Mammary epithelial cell (primary cell): ENCODE results near the gene CEP128.

Experiments used
- EZH2 ChIP-seq: IDR thresholded peaks from 2 replicates; pipeline ENCODE4 v1.6.1; 2012; ENCODE audit warnings: low read length, inconsistent platforms, borderline replicate concordance
- TF ChIP-seq, protein P1 (sequence below), 2 donors: IDR thresholded peaks in 1 of 2; conservative IDR thresholded peaks in 1 of 2; 2 replicates each; pipeline ENCODE4 v1.5.1; 2011 to 2012; ENCODE audit warnings: inconsistent platforms in 2 of 2, low read length in 2 of 2, mild to moderate bottlenecking in 2 of 2, control low read depth in 1 of 2, low read depth in 1 of 2; ENCODE audit not compliant: insufficient read depth in 1 of 2; ENCODE audit errors: extremely low read depth in 1 of 2

DNA sequence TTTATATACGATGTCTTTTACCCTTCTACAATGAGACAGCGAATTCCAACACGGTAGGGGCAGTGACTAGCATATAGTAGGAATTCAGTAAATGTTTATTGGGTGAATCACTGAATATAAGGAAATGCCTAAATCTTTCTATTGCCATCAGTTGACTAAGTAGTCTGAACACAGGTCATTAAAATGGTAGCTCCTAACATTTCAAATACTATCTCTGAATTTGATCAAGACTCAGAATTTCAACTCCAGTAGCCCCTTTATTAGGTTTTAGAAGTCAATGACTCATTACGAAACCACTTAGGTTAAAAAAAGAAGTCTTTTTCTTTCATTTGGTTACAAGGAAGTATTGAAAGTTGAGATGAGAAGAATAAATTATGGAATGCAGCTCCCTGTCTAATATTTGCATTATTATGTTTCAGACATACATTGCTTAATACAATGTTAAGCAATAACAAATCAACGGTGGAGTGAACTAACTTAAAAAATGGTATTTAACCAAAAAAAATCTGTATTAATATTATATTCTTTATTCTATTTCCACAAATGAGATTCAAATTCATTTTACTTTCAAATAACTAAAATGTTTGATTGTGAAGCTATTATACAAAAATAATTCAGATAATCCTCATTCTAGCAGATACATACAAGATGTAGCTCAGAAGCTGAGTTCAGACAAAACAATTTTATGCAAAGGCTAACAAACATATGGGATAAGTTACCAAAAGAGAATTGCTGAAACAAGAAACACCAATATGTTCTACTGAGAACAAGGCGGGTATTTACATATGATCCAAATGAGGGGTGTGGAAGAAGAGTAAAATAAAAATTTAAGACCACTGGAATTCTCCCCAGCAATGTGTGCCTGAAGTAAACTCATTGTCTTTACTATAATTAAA lies 302.7 kb downstream of the CEP128 start:
- TF ChIP-seq, protein P1, sequence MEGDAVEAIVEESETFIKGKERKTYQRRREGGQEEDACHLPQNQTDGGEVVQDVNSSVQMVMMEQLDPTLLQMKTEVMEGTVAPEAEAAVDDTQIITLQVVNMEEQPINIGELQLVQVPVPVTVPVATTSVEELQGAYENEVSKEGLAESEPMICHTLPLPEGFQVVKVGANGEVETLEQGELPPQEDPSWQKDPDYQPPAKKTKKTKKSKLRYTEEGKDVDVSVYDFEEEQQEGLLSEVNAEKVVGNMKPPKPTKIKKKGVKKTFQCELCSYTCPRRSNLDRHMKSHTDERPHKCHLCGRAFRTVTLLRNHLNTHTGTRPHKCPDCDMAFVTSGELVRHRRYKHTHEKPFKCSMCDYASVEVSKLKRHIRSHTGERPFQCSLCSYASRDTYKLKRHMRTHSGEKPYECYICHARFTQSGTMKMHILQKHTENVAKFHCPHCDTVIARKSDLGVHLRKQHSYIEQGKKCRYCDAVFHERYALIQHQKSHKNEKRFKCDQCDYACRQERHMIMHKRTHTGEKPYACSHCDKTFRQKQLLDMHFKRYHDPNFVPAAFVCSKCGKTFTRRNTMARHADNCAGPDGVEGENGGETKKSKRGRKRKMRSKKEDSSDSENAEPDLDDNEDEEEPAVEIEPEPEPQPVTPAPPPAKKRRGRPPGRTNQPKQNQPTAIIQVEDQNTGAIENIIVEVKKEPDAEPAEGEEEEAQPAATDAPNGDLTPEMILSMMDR (conservative IDR thresholded peaks at IDR 0.05 in 1 of 2, IDR thresholded peaks at IDR 0.05 in 1 of 2; ENCODE audit: extremely low read depth in 1 of 2, insufficient read depth in 1 of 2, low read depth in 1 of 2, low read length in 2 of 2), result no peak
- no peak for TF ChIP-seq EZH2
